SK-N-SH treated with all-trans-retinoic acid at 6 μM for 48 hours (cell line): Measurements from ENCODE around the gene XRCC3.

Source experiments
- ATAC-seq: fragments of 200-7000 bp; cut with Tn5 transposase; 3 replicates; pipeline ENCODE4 v1.9.1; 2020; ENCODE audit warnings: mild to moderate bottlenecking, moderate library complexity
- ARNTL ChIP-seq: fragments of 450-650 bp; formaldehyde crosslinking; IDR thresholded peaks from 2 replicates; pipeline ENCODE4 v1.5.0; 2020; ENCODE audit warnings: low read depth, mild to moderate bottlenecking, moderate library complexity, borderline replicate concordance
- BACH2 ChIP-seq: fragments of 250-450 bp; sonication (Bioruptor Pico); IDR thresholded peaks from 2 replicates; pipeline ENCODE4 v1.9.0; 2021; ENCODE audit warnings: mild to moderate bottlenecking, borderline replicate concordance
- CREB5 ChIP-seq: fragments of 250-450 bp; sonication (Bioruptor Pico); IDR thresholded peaks from 2 replicates; pipeline ENCODE4 v1.5.1; 2020; ENCODE audit warnings: low read depth, mild to moderate bottlenecking, moderate library complexity
- CSDC2 ChIP-seq: fragments of 250-450 bp; sonication (Bioruptor Pico); IDR thresholded peaks from 2 replicates; pipeline ENCODE4 v1.5.0; 2020; ENCODE audit warnings: mild to moderate bottlenecking, moderate library complexity
- CSRNP3 ChIP-seq: fragments of 250-450 bp; sonication (Bioruptor Pico); IDR thresholded peaks from 2 replicates; pipeline ENCODE4 v1.5.1; 2021; ENCODE audit warnings: mild to moderate bottlenecking, moderate library complexity
- ESRRG ChIP-seq: fragments of 250-450 bp; sonication (Bioruptor Pico); IDR thresholded peaks from 2 replicates; pipeline ENCODE4 v1.6.1; 2021; ENCODE audit warnings: mild to moderate bottlenecking
- GLIS3 ChIP-seq: fragments of 250-450 bp; sonication (Bioruptor Pico); IDR thresholded peaks from 2 replicates; pipeline ENCODE4 v1.5.0; 2020; ENCODE audit warnings: mild to moderate bottlenecking, moderate library complexity
- ISL1 ChIP-seq: fragments of 250-450 bp; sonication (Bioruptor Pico); IDR thresholded peaks from 2 replicates; pipeline ENCODE4 v2.1.2; 2022; ENCODE audit warnings: mild to moderate bottlenecking, moderate library complexity
- PATZ1 ChIP-seq: fragments of 250-450 bp; sonication (Bioruptor Pico); IDR thresholded peaks from 2 replicates; pipeline ENCODE4 v1.8.0; 2020; ENCODE audit warnings: mild to moderate bottlenecking, moderate library complexity, borderline replicate concordance
- PPARA ChIP-seq: fragments of 250-450 bp; sonication (Bioruptor Pico); IDR thresholded peaks from 2 replicates; pipeline ENCODE4 v1.5.0; 2020; ENCODE audit warnings: mild to moderate bottlenecking, borderline replicate concordance
- RARB ChIP-seq: fragments of 250-450 bp; sonication (Bioruptor Pico); IDR thresholded peaks from 2 replicates; pipeline ENCODE4 v1.8.0; 2021; ENCODE audit warnings: mild to moderate bottlenecking, moderate library complexity
- SNAI2 ChIP-seq: fragments of 250-450 bp; sonication (Bioruptor Pico); IDR thresholded peaks from 2 replicates; pipeline ENCODE4 v1.5.0; 2020; ENCODE audit warnings: mild to moderate bottlenecking, moderate library complexity
- TCF4 ChIP-seq: fragments of 250-450 bp; sonication (Bioruptor Pico); IDR thresholded peaks from 2 replicates; pipeline ENCODE4 v1.8.0; 2021; ENCODE audit warnings: mild to moderate bottlenecking, moderate library complexity, borderline replicate concordance
- TOX ChIP-seq: fragments of 250-450 bp; sonication (Bioruptor Pico); IDR thresholded peaks from 2 replicates; pipeline ENCODE4 v1.8.0; 2021; ENCODE audit warnings: mild to moderate bottlenecking, moderate library complexity, borderline replicate concordance
- TSHZ2 ChIP-seq: fragments of 250-450 bp; sonication (Bioruptor Pico); IDR thresholded peaks from 2 replicates; pipeline ENCODE4 v1.5.0; 2020; ENCODE audit warnings: mild to moderate bottlenecking, moderate library complexity
- ZC3H10 ChIP-seq: fragments of 250-450 bp; sonication (Bioruptor Pico); IDR thresholded peaks from 2 replicates; pipeline ENCODE4 v1.5.1; 2021; ENCODE audit warnings: mild to moderate bottlenecking, moderate library complexity
- ZFP3 ChIP-seq: fragments of 250-450 bp; sonication (Bioruptor Pico); IDR thresholded peaks from 2 replicates; pipeline ENCODE4 v1.5.0; 2020; ENCODE audit warnings: mild to moderate bottlenecking, moderate library complexity
- ZNF565 ChIP-seq: fragments of 450-650 bp; formaldehyde crosslinking; conservative IDR thresholded peaks from 2 replicates; pipeline ENCODE4 v1.5.0; 2020; ENCODE audit warnings: low read depth, mild to moderate bottlenecking, moderate library complexity
- ZNF70 ChIP-seq: fragments of 450-650 bp; formaldehyde crosslinking; IDR thresholded peaks from 2 replicates; pipeline ENCODE4 v1.5.0; 2020; ENCODE audit warnings: mild to moderate bottlenecking, moderate library complexity
- ZNF8 ChIP-seq: fragments of 450-650 bp; formaldehyde crosslinking; IDR thresholded peaks from 2 replicates; pipeline ENCODE4 v1.5.0; 2020; ENCODE audit warnings: mild to moderate bottlenecking, moderate library complexity

Gene XRCC3

GRCh38 chr14:103688906-103689902, 26.0 kb downstream of the XRCC3 start:
- TF ChIP-seq ISL1 (CRISPR knock-in tag) (no peak), TSHZ2 (CRISPR knock-in tag) (no peak), TCF4 (CRISPR knock-in tag) (no peak), PPARA (CRISPR knock-in tag) (no peak), ZNF8 (CRISPR knock-in tag) (no peak), CREB5 (CRISPR knock-in tag) (no peak), ZNF70 (CRISPR knock-in tag) (no peak), ARNTL (CRISPR knock-in tag) (no peak), ZNF565 (CRISPR knock-in tag) (no peak), TOX (CRISPR knock-in tag) (no peak), ESRRG (CRISPR knock-in tag) (no peak), CSRNP3 (no peak)
- no peak for ATAC-seq

GRCh38 chr14:103688441-103688840, 26.8 kb downstream of the XRCC3 start:
- no peak for ATAC-seq
- TF ChIP-seq ZFP3 (CRISPR knock-in tag) (no peak), RARB (CRISPR knock-in tag) (no peak), ESRRG (CRISPR knock-in tag) (no peak), SNAI2 (CRISPR knock-in tag) (no peak), TSHZ2 (CRISPR knock-in tag) (no peak), ZNF8 (CRISPR knock-in tag) (no peak), GLIS3 (CRISPR knock-in tag) (no peak), CREB5 (CRISPR knock-in tag) (no peak), TOX (CRISPR knock-in tag) (no peak), PATZ1 (CRISPR knock-in tag) (no peak), CSDC2 (CRISPR knock-in tag) (no peak), TCF4 (CRISPR knock-in tag) (no peak), PPARA (CRISPR knock-in tag) (no peak), BACH2 (CRISPR knock-in tag) (no peak), ZC3H10 (CRISPR knock-in tag) (no peak)
